Astrocyte of the hippocampus (primary cell): ENCODE data around the gene TMEM87A.

ENCODE experiments used
- DNase-seq: peaks from one replicate; pipeline ENCODE4 v3.0.0; 2011; ENCODE audit warnings: low read depth, low spot score

The TMEM87A gene

GRCh38 chr15:42207674-42208579, 65.3 kb downstream of the TMEM87A start, which contains the start of gene VPS39:
TSS of gene VPS39 (minus strand) at chr15:42208304. CDS start at chr15:42208153, 151 bp downstream.
- DNase-seq: peak; percentile 95

GRCh38 chr15:42206406-42206805, 66.8 kb downstream of the TMEM87A start:
- DNase-seq: no peak

GRCh38 chr15:42203891-42204290, 69.3 kb downstream of the TMEM87A start:
- peak; percentile 7 for DNase-seq

- no peak for DNase-seq
Observed at GRCh38 chr15:42202653-42203052, 70.6 kb downstream of the TMEM87A start.

- DNase-seq: no peak
Observed at GRCh38 chr15:42201801-42202200, 71.4 kb downstream of the TMEM87A start.

- no peak for DNase-seq
Observed at GRCh38 chr15:42199126-42199525, 74.1 kb downstream of the TMEM87A start.

- DNase-seq: no peak
Observed at GRCh38 chr15:42198516-42198915, 74.7 kb downstream of the TMEM87A start.

GRCh38 chr15:42194513-42194912, 78.7 kb downstream of the TMEM87A start:
- peak; percentile 10 for DNase-seq

GRCh38 chr15:42193383-42193782, 79.8 kb downstream of the TMEM87A start:
- no peak for DNase-seq

GRCh38 chr15:42191610-42192346, 81.5 kb downstream of the TMEM87A start:
- DNase-seq: no peak

GRCh38 chr15:42190370-42190769, 82.9 kb downstream of the TMEM87A start:
- no peak for DNase-seq

GRCh38 chr15:42185801-42186200, 87.4 kb downstream of the TMEM87A start:
- DNase-seq: no peak

GRCh38 chr15:42184736-42185135, 88.5 kb downstream of the TMEM87A start:
- no peak for DNase-seq

GRCh38 chr15:42184296-42184695, 88.9 kb downstream of the TMEM87A start:
- DNase-seq: peak; percentile 7

- no peak for DNase-seq
Observed at GRCh38 chr15:42182961-42183360, 90.3 kb downstream of the TMEM87A start.

- DNase-seq: no peak
Observed at GRCh38 chr15:42182328-42182886, 90.8 kb downstream of the TMEM87A start.

GRCh38 chr15:42178056-42178455, 95.2 kb downstream of the TMEM87A start:
- no peak for DNase-seq

- no peak for DNase-seq
Observed at GRCh38 chr15:42175671-42176070, 97.6 kb downstream of the TMEM87A start.

- DNase-seq: no peak
Observed at GRCh38 chr15:42172475-42172874, 100.8 kb downstream of the TMEM87A start.

GRCh38 chr15:42171795-42172194, 101.4 kb downstream of the TMEM87A start:
- DNase-seq: no peak

- DNase-seq: no peak
Observed at GRCh38 chr15:42171122-42171521, 102.1 kb downstream of the TMEM87A start.

- no peak for DNase-seq
Observed at GRCh38 chr15:42166225-42166940, 106.8 kb downstream of the TMEM87A start.
